H1 (cell line): ENCODE measurements around the gene CFL2. TPM values are rescaled to one million over a fixed set of nuclear protein-coding genes. Genes with fewer than 3 reads are reported as not detected.

ENCODE experiments used
- CTCF ChIA-PET: fragments of 300-600 bp; sonication (Branson Sonifier 250); formaldehyde crosslinking; loops from one replicate; lab custom pipeline; 2021; ENCODE audit not compliant: partially characterized antibody; lab: Charles Lee
- POLR2A ChIA-PET: fragments of 300-600 bp; sonication (Branson Sonifier 250); formaldehyde crosslinking; loops from one replicate; lab custom pipeline; 2021; ENCODE audit warnings: inconsistent platforms; ENCODE audit not compliant: partially characterized antibody; lab: Charles Lee
- DNase-seq, 2 experiments: peaks; one replicate each; pipeline versions ENCODE4 v3.0.0 to v3.0.0-alpha.2; 2010 to 2022; ENCODE audit warnings: low spot score in 2 of 2, low read depth in 1 of 2, mixed read lengths in 1 of 2
- FAIRE-seq: peaks from 2 replicates; lab custom pipeline; 2011; peaks lifted over from hg19 to GRCh38; lab: Jason Lieb, UNC
- H2AFZ ChIP-seq: 2 replicates; pipeline ENCODE4 v1.8.1; 2012; ENCODE audit warnings: low read length, inconsistent platforms
- H2AK5ac ChIP-seq: 2 replicates; pipeline ENCODE4 v1.6.1; 2013; ENCODE audit warnings: low read depth, low read length
- H2BK120ac ChIP-seq: replicated peaks from 2 replicates; pipeline ENCODE3; 2013; ENCODE audit warnings: low read depth, low read length, inconsistent platforms
- H2BK12ac ChIP-seq: 2 replicates; pipeline ENCODE4 v1.6.1; 2013; ENCODE audit warnings: low read depth, low read length
- H2BK15ac ChIP-seq: 2 replicates; pipeline ENCODE4 v1.6.1; 2013; ENCODE audit warnings: low read length
- H2BK20ac ChIP-seq: 2 replicates; pipeline ENCODE4 v1.6.1; 2013; ENCODE audit warnings: low read length
- H2BK5ac ChIP-seq: 2 replicates; pipeline ENCODE4 v1.6.1; 2013; ENCODE audit warnings: low read depth, low read length
- H3K14ac ChIP-seq: 2 replicates; pipeline ENCODE4 v1.6.1; 2013; ENCODE audit warnings: inconsistent platforms; ENCODE audit not compliant: insufficient read length
- H3K18ac ChIP-seq: 2 replicates; pipeline ENCODE4 v1.6.1; 2013; ENCODE audit warnings: low read length; ENCODE audit errors: extremely low read depth
- H3K23ac ChIP-seq: 2 replicates; pipeline ENCODE4 v1.6.1; 2013; ENCODE audit warnings: inconsistent platforms; ENCODE audit not compliant: insufficient read length
- H3K23me2 ChIP-seq: 2 replicates; pipeline ENCODE4 v1.6.1; 2013; ENCODE audit warnings: low read depth, low read length
- H3K27ac ChIP-seq: 2 replicates; pipeline ENCODE4 v1.6.1; 2011; ENCODE audit warnings: low read depth, low read length, inconsistent platforms
- H3K27me3 ChIP-seq, 4 experiments: replicated peaks in 1 of 4; 1 replicate in 1 of 4; 2 replicates in 3 of 4; pipeline versions ENCODE4 v1.6.1 to v1.8.1; 2011 to 2013; ENCODE audit warnings: low read length in 3 of 4, mild to moderate bottlenecking in 3 of 4, inconsistent platforms in 2 of 4, mixed read lengths in 2 of 4, moderate library complexity in 1 of 4; ENCODE audit not compliant: control insufficient read depth in 3 of 4, insufficient read depth in 3 of 4; ENCODE audit errors: extremely low read depth in 1 of 4
- H3K36me3 ChIP-seq, 4 experiments: 2 replicates each; pipeline versions ENCODE4 v1.6.1 to v1.8.1; 2011 to 2013; ENCODE audit warnings: mild to moderate bottlenecking in 4 of 4, low read length in 3 of 4, moderate library complexity in 2 of 4, control low read depth in 1 of 4, inconsistent platforms in 1 of 4; ENCODE audit not compliant: insufficient read depth in 4 of 4, control insufficient read depth in 2 of 4
- H3K4ac ChIP-seq: replicated peaks from 2 replicates; pipeline ENCODE3; 2013; ENCODE audit warnings: low read length, low read depth, mixed read lengths, inconsistent platforms; ENCODE audit not compliant: insufficient read length
- H3K4me1 ChIP-seq, 4 experiments: replicated peaks in 1 of 4; 1 replicate in 1 of 4; 2 replicates in 3 of 4; pipeline versions ENCODE4 v1.6.1 to v1.8.1; 2011 to 2013; ENCODE audit warnings: low read length in 3 of 4, inconsistent platforms in 2 of 4, mixed read lengths in 1 of 4; ENCODE audit not compliant: insufficient read depth in 4 of 4, control insufficient read depth in 3 of 4
- H3K4me2 ChIP-seq, 2 experiments: 2 replicates each; pipeline versions ENCODE4 v1.6.1 to v1.8.1; 2011 to 2013; ENCODE audit warnings: low read depth in 2 of 2, low read length in 2 of 2, control low read depth in 1 of 2, inconsistent platforms in 1 of 2, mild to moderate bottlenecking in 1 of 2; ENCODE audit not compliant: insufficient read depth in 1 of 2
- H3K4me3 ChIP-seq, 4 experiments: fragments of 200-600, 300-600 bp in 1 of 4; sonication (generic), shearing (Covaris generic), sonication (Bioruptor Twin) in 1 of 4; 2 replicates each; pipeline versions ENCODE4 v1.5.1 to v1.8.1; 2011 to 2016; ENCODE audit warnings: low read length in 4 of 4, low read depth in 3 of 4, control low read depth in 2 of 4, inconsistent platforms in 2 of 4, mild to moderate bottlenecking in 2 of 4, mixed read lengths in 1 of 4, moderate library complexity in 1 of 4; ENCODE audit not compliant: insufficient read depth in 2 of 4; ENCODE audit errors: extremely low read depth in 1 of 4
- H3K56ac ChIP-seq: replicated peaks from 2 replicates; pipeline ENCODE3; 2013; ENCODE audit warnings: low read depth, mild to moderate bottlenecking, mixed read lengths, low read length, inconsistent platforms; ENCODE audit not compliant: insufficient read length
- H3K79me1 ChIP-seq: 2 replicates; pipeline ENCODE4 v1.6.1; 2013; ENCODE audit warnings: low read depth, low read length, control low read depth
- H3K79me2 ChIP-seq, 2 experiments: 2 replicates each; pipeline versions ENCODE4 v1.6.1 to v1.8.1; 2012 to 2013; ENCODE audit warnings: low read length in 2 of 2, mild to moderate bottlenecking in 2 of 2, inconsistent platforms in 1 of 2; ENCODE audit not compliant: insufficient read depth in 2 of 2, control insufficient read depth in 1 of 2
- H3K9ac ChIP-seq, 4 experiments: replicated peaks in 1 of 4; 1 replicate in 1 of 4; 2 replicates in 3 of 4; pipeline versions ENCODE4 v1.6.1 to v1.8.1; 2011 to 2013; ENCODE audit warnings: low read depth in 3 of 4, low read length in 3 of 4, control low read depth in 2 of 4, mild to moderate bottlenecking in 2 of 4, moderate library complexity in 2 of 4, inconsistent platforms in 1 of 4; ENCODE audit errors: extremely low read depth in 1 of 4
- H3K9me3 ChIP-seq, 2 experiments: 2 replicates each; pipeline versions ENCODE4 v1.6.1 to v1.8.1; 2012 to 2013; ENCODE audit warnings: mild to moderate bottlenecking in 2 of 2, moderate library complexity in 2 of 2, control low read depth in 1 of 2, inconsistent platforms in 1 of 2, low read depth in 1 of 2, low read length in 1 of 2, mixed read lengths in 1 of 2; ENCODE audit not compliant: insufficient read depth in 2 of 2
- H4K20me1 ChIP-seq, 2 experiments: replicated peaks in 1 of 2; 2 replicates each; pipeline versions ENCODE3 to v1.8.1; 2011 to 2013; ENCODE audit warnings: inconsistent platforms in 2 of 2, low read length in 2 of 2, mild to moderate bottlenecking in 1 of 2; ENCODE audit not compliant: insufficient read depth in 2 of 2, control insufficient read depth in 1 of 2
- H4K5ac ChIP-seq: 2 replicates; pipeline ENCODE4 v1.6.1; 2013; ENCODE audit warnings: low read length, low read depth, mixed read lengths, inconsistent platforms; ENCODE audit not compliant: insufficient read length
- H4K8ac ChIP-seq: 2 replicates; pipeline ENCODE4 v1.8.0; 2013; ENCODE audit warnings: mild to moderate bottlenecking, moderate library complexity, low read length, inconsistent platforms; ENCODE audit not compliant: insufficient read depth; ENCODE audit errors: extremely low read depth
- H4K91ac ChIP-seq: replicated peaks from 2 replicates; pipeline ENCODE3; 2013; ENCODE audit warnings: low read length, mixed read lengths, inconsistent platforms; ENCODE audit not compliant: insufficient read length
- CBX5 ChIP-seq: fragments of 300-800, 300-1000 bp; sonication (generic); IDR thresholded peaks from 2 replicates; pipeline ENCODE4 v1.7.1; 2016; ENCODE audit warnings: antibody characterized with exemption, low read length, low read depth
- CEBPB ChIP-seq: IDR thresholded peaks from 2 replicates; pipeline ENCODE4 v1.6.1; 2012; ENCODE audit warnings: low read depth, low read length
- FOSL1 ChIP-seq: IDR thresholded peaks from 2 replicates; pipeline ENCODE4 v1.6.1; 2011; ENCODE audit warnings: mild to moderate bottlenecking, low read depth, low read length, moderate library complexity; ENCODE audit not compliant: insufficient read depth
- GTF2F1 ChIP-seq: IDR thresholded peaks from 2 replicates; pipeline ENCODE4 v1.6.1; 2012; ENCODE audit warnings: low read depth, low read length, improper control_type of control experiment, borderline replicate concordance
- POLR2A ChIP-seq, 2 experiments: IDR thresholded peaks; 1 replicate in 1 of 2; 2 replicates in 1 of 2; pipeline ENCODE4 v1.6.1; 2011; ENCODE audit warnings: low read depth in 2 of 2, low read length in 2 of 2, mild to moderate bottlenecking in 2 of 2; ENCODE audit errors: control extremely low read depth in 1 of 2
- RBBP5 ChIP-seq: IDR thresholded peaks from 2 replicates; pipeline ENCODE4 v1.7.1; 2012; ENCODE audit warnings: low read depth, mild to moderate bottlenecking, inconsistent platforms, low read length, moderate library complexity, borderline replicate concordance
- SAP30 ChIP-seq: fragments of 300-600 bp; sonication (generic); IDR thresholded peaks from 2 replicates; pipeline ENCODE4 v1.7.1; 2012; ENCODE audit warnings: low read length, moderate library complexity, mild to moderate bottlenecking, inconsistent platforms; ENCODE audit not compliant: insufficient read depth, insufficient replicate concordance
- SIRT6 ChIP-seq: IDR thresholded peaks from one replicate; pipeline ENCODE4 v1.7.1; 2012; ENCODE audit warnings: low read length, inconsistent platforms
- SIX5 ChIP-seq: IDR thresholded peaks from 2 replicates; pipeline ENCODE4 v1.6.1; 2011; ENCODE audit warnings: mild to moderate bottlenecking, low read depth, low read length
- SUZ12 ChIP-seq: fragments of 200-600 bp; sonication (generic); IDR thresholded peaks from 2 replicates; pipeline ENCODE4 v1.6.1; 2012; ENCODE audit warnings: mild to moderate bottlenecking, inconsistent platforms, low read length, moderate library complexity, mixed read lengths
- WGBS, 2 experiments: shearing (Covaris generic) in 1 of 2; methylation state at CpG; one replicate each; pipeline versions ENCODE4 v1.1.6 to v1.1.7; 2013 to 2015; ENCODE audit warnings: low lambda C conversion rate in 2 of 2, mixed read lengths in 2 of 2, inconsistent platforms in 1 of 2, low coverage in 1 of 2, missing lambda C conversion rate in 1 of 2; ENCODE audit not compliant: insufficient replicate concordance in 2 of 2, insufficient coverage in 1 of 2, insufficient read length in 1 of 2; ENCODE audit errors: extremely low coverage in 1 of 2, missing lambda C conversion rate in 1 of 2; 5-methylcytosine and 5-hydroxymethylcytosine counted together
- polyA plus RNA-seq, 7 experiments: library from polyadenylated mRNA; depleted of rRNA in 3 of 7; stranded (reverse) in 5 of 7; unstranded in 2 of 7; fragments of >200 nt in 5 of 7; fragments of 200-250 nt in 2 of 7; gene quantifications; 1 replicate in 5 of 7; 2 replicates in 1 of 7; 4 replicates in 1 of 7; pipeline versions ENCODE4 v1.2.1 to v1.2.3, GENCODE V29; 2011 to 2013; ENCODE audit warnings: missing spikeins in 2 of 7, mixed read lengths in 2 of 7
- total RNA-seq: library from RNA; stranded (reverse); fragmentation: NEBNext Ultra II Directional; extraction: Animal tissue kit (Norgen Biotek cat#: 25700); gene quantifications from 2 replicates; pipeline ENCODE4 v1.2.1, GENCODE V29; 2021
- TF ChIP-seq, protein P1 (sequence below): IDR thresholded peaks from 2 replicates; pipeline ENCODE4 v1.6.1; 2011; ENCODE audit warnings: low read depth, mild to moderate bottlenecking, low read length; ENCODE audit not compliant: insufficient read depth

Gene CFL2
- total and polyA plus RNA-seq, 2 of the 8 experiments (the other 6 are each of a cell fraction or from before 2014, with no cell fraction given) = 9.7 to 20.5 TPM

GRCh38 chr14:34732802-34733201 lies 18.4 kb upstream of the CFL2 start:
- Histone ChIP-seq H4K8ac (no peak overlapping the region), H4K91ac (no peak overlapping the region), H4K5ac (no peak overlapping the region), H3K9ac (no peak overlapping the region), H3K27ac (no peak overlapping the region), H3K79me2 (no peaks in the 10 kb centered on the region), H3K9me3 (no peaks in the 10 kb centered on the region), H2AK5ac (no peak overlapping the region), H3K18ac (no peak overlapping the region), H3K79me1 (no peaks in the 10 kb centered on the region), H3K27me3 (no peaks in the 10 kb centered on the region), H3K4me1 (no peaks in the 10 kb centered on the region), H2BK12ac (no peak overlapping the region), H3K36me3 (no peaks in the 10 kb centered on the region), H3K23me2 (peaks cover 4% of the 10 kb centered on the region; the same call in 1 of the 2 replicates), H2BK120ac (no peak overlapping the region), H3K14ac (no peak overlapping the region), H2BK15ac (no peak overlapping the region), H2BK5ac (no peak overlapping the region), H3K4ac (no peak overlapping the region), H2BK20ac (no peak overlapping the region), H3K4me2 (no peak overlapping the region), H3K4me3 (no peak overlapping the region), H2AFZ (no peak overlapping the region), H3K23ac (no peak overlapping the region), H4K20me1 (peaks cover 0 to 5% of the 10 kb centered on the region in 2 experiments), H3K56ac (no peak overlapping the region)
- ChIA-PET CTCF (interaction anchor here (0.6 to 2.9 kb wide), 5 partner anchors 9 to 97 kb away, joined by 3 to 37 read pairs (median 6); no protein-coding TSS in a partner anchor), POLR2A (interaction anchor here (0.7 to 2.6 kb wide), 5 partner anchors 10 to 250 kb away, joined by 3 to 9 read pairs (median 3); partner anchors contain the start of gene SRP54)
- DNase-seq (no peak), FAIRE-seq (no peak)
- 84% methylated on average over 4 of the region's 4 CpGs; no CpG with 5 or more reads in 1 of the 2 experiments for WGBS, 2 experiments
- no peak for TF ChIP-seq SUZ12
- no peak for TF ChIP-seq GTF2F1
- TF ChIP-seq FOSL1 = no peak
- no peak for TF ChIP-seq SAP30
- TF ChIP-seq SIRT6 = no peak
- no peak for TF ChIP-seq POLR2A (IDR thresholded peaks at IDR 0.05; ENCODE audit: control extremely low read depth in 1 of 2, low read depth in 2 of 2, low read length in 2 of 2)
- no peak for TF ChIP-seq CEBPB
- no peak for TF ChIP-seq RBBP5
- no peak for TF ChIP-seq CBX5
- TF ChIP-seq, protein P1, sequence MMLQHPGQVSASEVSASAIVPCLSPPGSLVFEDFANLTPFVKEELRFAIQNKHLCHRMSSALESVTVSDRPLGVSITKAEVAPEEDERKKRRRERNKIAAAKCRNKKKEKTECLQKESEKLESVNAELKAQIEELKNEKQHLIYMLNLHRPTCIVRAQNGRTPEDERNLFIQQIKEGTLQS = no peak
- no peak for TF ChIP-seq SIX5
